Neuronal stem cell (in vitro differentiated cells): ENCODE measurements around the gene PLXNB1.

Experiments
- DNase-seq: peaks from one replicate; pipeline ENCODE4 v3.0.0-alpha.2; 2013; ENCODE audit warnings: low spot score
- H2AFZ ChIP-seq: one replicate; pipeline ENCODE4 v1.6.1; 2013; ENCODE audit warnings: mild to moderate bottlenecking, low read length, inconsistent platforms
- H2AK5ac ChIP-seq: 2 replicates; pipeline ENCODE4 v1.6.1; 2013; ENCODE audit warnings: low read depth, mild to moderate bottlenecking, inconsistent platforms, low read length, moderate library complexity, mixed read lengths
- H2BK120ac ChIP-seq: 2 replicates; pipeline ENCODE4 v1.6.1; 2013; ENCODE audit warnings: low read depth, mild to moderate bottlenecking, inconsistent platforms, low read length, moderate library complexity, mixed read lengths
- H2BK12ac ChIP-seq: one replicate; pipeline ENCODE4 v1.6.1; 2013; ENCODE audit warnings: low read length, inconsistent platforms
- H2BK15ac ChIP-seq: 2 replicates; pipeline ENCODE4 v1.6.1; 2013; ENCODE audit warnings: mild to moderate bottlenecking, low read length, inconsistent platforms, mixed read lengths
- H2BK5ac ChIP-seq: one replicate; pipeline ENCODE4 v1.6.1; 2013; ENCODE audit warnings: inconsistent platforms, mild to moderate bottlenecking, low read length, moderate library complexity
- H3K14ac ChIP-seq: one replicate; pipeline ENCODE4 v1.6.1; 2013; ENCODE audit warnings: low read length, inconsistent platforms
- H3K18ac ChIP-seq: 2 replicates; pipeline ENCODE4 v1.6.1; 2013; ENCODE audit warnings: low read length, inconsistent platforms
- H3K23ac ChIP-seq: 2 replicates; pipeline ENCODE4 v1.6.1; 2013; ENCODE audit warnings: low read depth, mild to moderate bottlenecking, mixed read lengths, low read length, inconsistent platforms; ENCODE audit not compliant: poor library complexity
- H3K27ac ChIP-seq: replicated peaks from 3 replicates; pipeline ENCODE4 v1.5.1; 2013; ENCODE audit warnings: low read length, inconsistent platforms
- H3K27me3 ChIP-seq, 3 experiments: 2 replicates each; pipeline ENCODE4 v1.6.1; 2013; ENCODE audit warnings: low read length in 3 of 3, mild to moderate bottlenecking in 2 of 3, inconsistent platforms in 1 of 3, low read depth in 1 of 3, mixed read lengths in 1 of 3, moderate library complexity in 1 of 3; ENCODE audit not compliant: control insufficient read depth in 3 of 3, insufficient read depth in 3 of 3
- H3K36me3 ChIP-seq, 2 donors: replicated peaks in 1 of 2; 2 replicates each; pipeline ENCODE4 v1.6.1; 2013; ENCODE audit warnings: low read length in 2 of 2; ENCODE audit not compliant: control insufficient read depth in 2 of 2, insufficient read depth in 2 of 2
- H3K4ac ChIP-seq: 2 replicates; pipeline ENCODE4 v1.6.1; 2013; ENCODE audit warnings: inconsistent platforms, mild to moderate bottlenecking, low read length, moderate library complexity
- H3K4me1 ChIP-seq, 2 donors: 1 replicate in 1 of 2; 2 replicates in 1 of 2; pipeline ENCODE4 v1.6.1; 2013; ENCODE audit warnings: low read length in 2 of 2, low read depth in 1 of 2; ENCODE audit not compliant: control insufficient read depth in 2 of 2, insufficient read depth in 1 of 2
- H3K4me2 ChIP-seq: one replicate; pipeline ENCODE4 v1.6.1; 2013; ENCODE audit warnings: mild to moderate bottlenecking, low read length, inconsistent platforms; ENCODE audit not compliant: insufficient read depth, poor library complexity, severe bottlenecking
- H3K4me3 ChIP-seq, 2 donors: 2 replicates each; pipeline ENCODE4 v1.5.1; 2013; ENCODE audit warnings: low read length in 2 of 2, mild to moderate bottlenecking in 2 of 2, inconsistent platforms in 1 of 2, moderate library complexity in 1 of 2
- H3K79me1 ChIP-seq: one replicate; pipeline ENCODE4 v1.6.1; 2013; ENCODE audit warnings: low read depth, mild to moderate bottlenecking, inconsistent platforms, low read length, moderate library complexity
- H3K9ac ChIP-seq: one replicate; pipeline ENCODE4 v1.6.1; 2013; ENCODE audit warnings: mild to moderate bottlenecking, low read depth, low read length, inconsistent platforms; ENCODE audit not compliant: poor library complexity
- H3K9me3 ChIP-seq, 2 donors: replicated peaks in 1 of 2; 2 replicates each; pipeline versions ENCODE3 to v1.6.1; 2013; ENCODE audit warnings: low read length in 2 of 2, mild to moderate bottlenecking in 2 of 2, inconsistent platforms in 1 of 2, low read depth in 1 of 2, mixed read lengths in 1 of 2, moderate library complexity in 1 of 2; ENCODE audit not compliant: control insufficient read depth in 2 of 2, insufficient read depth in 1 of 2
- H4K8ac ChIP-seq: one replicate; pipeline ENCODE4 v1.6.1; 2013; ENCODE audit warnings: low read depth, mild to moderate bottlenecking, inconsistent platforms, low read length, moderate library complexity
- H4K91ac ChIP-seq: one replicate; pipeline ENCODE4 v1.6.1; 2013; ENCODE audit warnings: low read length, low read depth, mild to moderate bottlenecking, inconsistent platforms; ENCODE audit not compliant: poor library complexity
- WGBS, 2 donors: extraction: QIAGEN DNeasy Blood & Tissue Kit; methylation state at CpG; one replicate each; pipeline ENCODE4 v1.1.7; 2013; ENCODE audit warnings: missing lambda C conversion rate in 2 of 2, mixed read lengths in 1 of 2; ENCODE audit not compliant: insufficient read length in 2 of 2, insufficient replicate concordance in 1 of 2; ENCODE audit errors: extremely low coverage in 2 of 2; 5-methylcytosine and 5-hydroxymethylcytosine counted together

Gene PLXNB1

GRCh38 chr3:48410205-48411040, 19.5 kb downstream of the PLXNB1 start:
- H3K79me1 ChIP-seq: peaks cover 13% of the 10 kb centered on the region
- peak overlapping the region in 1 of 2 donors; percentile 19 for H3K4me3 ChIP-seq
- H3K9ac ChIP-seq: peak overlapping the region; percentile 15
- H2AK5ac ChIP-seq: no peak overlapping the region
- H3K36me3 ChIP-seq: peaks cover 91 to 100% of the 10 kb centered on the region in 2 donors
- no peak overlapping the region for H2AFZ ChIP-seq
- no peak overlapping the region for H4K91ac ChIP-seq
- no peak overlapping the region for H3K18ac ChIP-seq
- H4K8ac ChIP-seq: no peak overlapping the region
- H3K27ac ChIP-seq: no peak overlapping the region
- no peak overlapping the region for H2BK120ac ChIP-seq
- H3K14ac ChIP-seq: no peak overlapping the region
- H2BK15ac ChIP-seq: no peak overlapping the region
- H2BK5ac ChIP-seq: no peak overlapping the region
- H2BK12ac ChIP-seq: no peak overlapping the region
- no peak overlapping the region for H3K4me2 ChIP-seq
- H3K4me1 ChIP-seq: no peaks in the 10 kb centered on the region
- no peaks in the 10 kb centered on the region for H3K27me3 ChIP-seq
- H3K4ac ChIP-seq: no peak overlapping the region
- no CpG with 5 or more reads among the region's 16 CpGs for WGBS, 2 donors
- no peak overlapping the region for H3K23ac ChIP-seq
- no peak for DNase-seq
- no peaks in the 10 kb centered on the region for H3K9me3 ChIP-seq

- Histone ChIP-seq H3K14ac (no peak overlapping the region), H3K4me2 (no peak overlapping the region), H2BK15ac (no peak overlapping the region), H2BK120ac (no peak overlapping the region), H3K9ac (peak overlapping the region; percentile 36), H3K36me3 (peaks cover 91 to 100% of the 10 kb centered on the region in 2 donors), H2AFZ (no peak overlapping the region), H3K79me1 (peaks cover 7% of the 10 kb centered on the region), H3K18ac (no peak overlapping the region), H4K91ac (no peak overlapping the region), H3K4me1 (no peaks in the 10 kb centered on the region), H4K8ac (no peak overlapping the region), H3K27me3 (no peaks in the 10 kb centered on the region), H3K9me3 (peaks cover 0 to 1% of the 10 kb centered on the region in 2 donors), H2AK5ac (no peak overlapping the region), H3K27ac (no peak overlapping the region), H3K23ac (peak overlapping the region; percentile 56), H2BK5ac (peak overlapping the region; percentile 56), H2BK12ac (no peak overlapping the region), H3K4ac (no peak overlapping the region), H3K4me3 (no peak overlapping the region)
- no CpG with 5 or more reads among the region's 31 CpGs for WGBS, 2 donors
- DNase-seq: no peak
Measured at GRCh38 chr3:48409291-48410201, 20.3 kb downstream of the PLXNB1 start.

DNA sequence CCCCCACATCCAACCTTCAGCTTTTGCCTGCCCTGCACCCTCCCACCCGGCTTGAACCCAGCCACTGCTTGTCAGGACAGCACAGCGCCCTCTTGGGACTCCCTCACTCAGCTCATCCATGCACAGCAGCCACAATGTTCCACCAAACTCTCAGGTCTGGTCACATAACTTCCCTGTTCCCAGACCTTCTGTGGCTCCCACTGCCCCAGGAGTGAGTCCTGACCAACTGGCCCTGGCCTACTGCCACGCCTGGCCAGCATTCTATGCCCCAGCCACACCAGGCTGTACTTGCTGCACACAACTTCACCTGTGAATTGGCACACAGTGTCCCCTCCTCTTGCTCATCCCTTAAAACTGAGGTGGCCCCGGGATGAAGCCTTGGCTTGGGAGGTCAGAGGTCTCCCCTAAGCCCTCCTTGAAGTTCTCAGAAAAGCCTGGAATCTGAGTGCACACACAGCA, 21.0 kb downstream of the PLXNB1 start:
- peaks cover 91 to 100% of the 10 kb centered on the region in 2 donors for H3K36me3 ChIP-seq
- no peak for DNase-seq
- H3K4me1 ChIP-seq: no peaks in the 10 kb centered on the region

More for the DNA sequence above, 21.0 kb downstream of the PLXNB1 start:
- Histone ChIP-seq H4K91ac (no peak overlapping the region), H3K9me3 (peaks cover 0 to 1% of the 10 kb centered on the region in 2 donors), H3K14ac (no peak overlapping the region), H2BK120ac (no peak overlapping the region), H2AK5ac (no peak overlapping the region), H3K4me2 (no peak overlapping the region), H2AFZ (no peak overlapping the region), H2BK15ac (no peak overlapping the region), H3K18ac (no peak overlapping the region), H3K4me3 (no peak overlapping the region), H3K9ac (no peak overlapping the region), H3K23ac (peak overlapping the region; percentile 16), H2BK12ac (no peak overlapping the region), H2BK5ac (no peak overlapping the region), H4K8ac (no peak overlapping the region), H3K27ac (no peak overlapping the region), H3K79me1 (peaks cover 7% of the 10 kb centered on the region), H3K27me3 (no peaks in the 10 kb centered on the region), H3K4ac (no peak overlapping the region)
- WGBS, 2 donors: no CpG with 5 or more reads among the region's 4 CpGs
